ENCODE data around the gene TMEM218. TPM values are rescaled to one million over a fixed set of nuclear protein-coding genes. Genes with fewer than 3 reads are reported as not detected.

TMEM218 gene
- 10 to 100 TPM; 11.3 TPM for total RNA-seq

GRCh38 chr11:125111343-125112207 lies at the start of gene TMEM218:
TSS of gene TMEM218 (minus strand) at chr11:125111626. CDS start at chr11:125102241, 9,385 bp downstream.
- ChIA-PET POLR2A (interaction anchor here (0.5 to 0.7 kb wide), 3 partner anchors 95 to 514 kb away, joined by 3 to 5 read pairs (median 3); partner anchors contain the start of gene CHEK1), CTCF (interaction anchor here (0.6 to 5.8 kb wide), 5 partner anchors 13 to 228 kb away, joined by 3 to 45 read pairs (median 7); partner anchors contain the start of gene CCDC15)
- DNase-seq (peak; percentile 98), ATAC-seq (peak; percentile 99)
- H3K4me3 Mint-ChIP-seq: peak within 1 kb of the TSS; percentile 93
- peaks cover 7% of the 10 kb centered on the region for H3K9me3 Mint-ChIP-seq (ENCODE audit: low read depth)
- H3K4me1 Mint-ChIP-seq: peaks cover 18% of the 10 kb centered on the region
- no peaks in the 10 kb centered on the region for H3K27me3 Mint-ChIP-seq
- H3K27ac Mint-ChIP-seq: peak within 1 kb of the TSS; percentile 95
- H3K36me3 Mint-ChIP-seq (ENCODE audit: low read depth): peaks cover 10% of the 10 kb centered on the region
- intact Hi-C loops (cut with DNase I, micrococcal nuclease): loop anchor here (1.0 to 5.0 kb wide), 15 partner anchors 53 to 1156 kb away; partner anchors contain the start of genes CCDC15 (in 2 of the 2), SIAE (in 2 of the 2), SPA17 (in 2 of the 2) and CDON (in 1 of the 2)

GRCh38 chr11:125157953-125158680 lies 46.7 kb upstream of the TMEM218 start:
- no peaks in the 10 kb centered on the region for H3K9me3 Mint-ChIP-seq (ENCODE audit: low read depth)
- H3K36me3 Mint-ChIP-seq (ENCODE audit: low read depth): no peaks in the 10 kb centered on the region
- CTCF ChIA-PET: interaction anchor here (0.6 to 1.7 kb wide), 4 partner anchors 14 to 1323 kb away, joined by 3 to 5 read pairs (median 3); no protein-coding TSS in a partner anchor
- POLR2A ChIA-PET: no interaction called here
- no peaks in the 10 kb centered on the region for H3K4me1 Mint-ChIP-seq
- intact Hi-C loops (cut with DNase I, micrococcal nuclease): no loop called here
- no peak overlapping the region for H3K4me3 Mint-ChIP-seq
- DNase-seq (no peak), ATAC-seq (no peak)
- H3K27ac Mint-ChIP-seq: no peak overlapping the region
- peaks cover 29% of the 10 kb centered on the region for H3K27me3 Mint-ChIP-seq

GRCh38 chr11:125157118-125157733 lies 45.8 kb upstream of the TMEM218 start:
- Mint-ChIP-seq H3K4me3 (no peak overlapping the region), H3K27me3 (peaks cover 27% of the 10 kb centered on the region), H3K27ac (no peak overlapping the region), H3K36me3 (ENCODE audit: low read depth) (no peaks in the 10 kb centered on the region), H3K4me1 (no peaks in the 10 kb centered on the region), H3K9me3 (ENCODE audit: low read depth) (no peaks in the 10 kb centered on the region)
- intact Hi-C loops (cut with DNase I, micrococcal nuclease): no loop called here
- CTCF ChIA-PET: interaction anchor here (0.6 to 1.6 kb wide), 4 partner anchors 11 to 1231 kb away, joined by 3 to 5 read pairs (median 3); no protein-coding TSS in a partner anchor
- DNase-seq (no peak), ATAC-seq (no peak)
- POLR2A ChIA-PET: no interaction called here

- Mint-ChIP-seq H3K4me3 (no peak overlapping the region), H3K4me1 (no peaks in the 10 kb centered on the region), H3K9me3 (ENCODE audit: low read depth) (no peaks in the 10 kb centered on the region), H3K27ac (no peak overlapping the region), H3K36me3 (ENCODE audit: low read depth) (no peaks in the 10 kb centered on the region), H3K27me3 (peaks cover 27% of the 10 kb centered on the region)
- ChIA-PET CTCF (interaction anchor here (0.7 to 1.6 kb wide), 3 partner anchors 11 to 1232 kb away, joined by 3 to 5 read pairs (median 3); no protein-coding TSS in a partner anchor), POLR2A (no interaction called here)
- DNase-seq (no peak), ATAC-seq (no peak)
- intact Hi-C loops (cut with DNase I, micrococcal nuclease): no loop called here
These were observed 45.1 kb upstream of the TMEM218 start for GRCh38 chr11:125156346-125157117.

- Mint-ChIP-seq H3K4me1 (no peaks in the 10 kb centered on the region), H3K27me3 (peaks cover 27% of the 10 kb centered on the region), H3K27ac (no peak overlapping the region), H3K9me3 (ENCODE audit: low read depth) (no peaks in the 10 kb centered on the region), H3K36me3 (ENCODE audit: low read depth) (no peaks in the 10 kb centered on the region), H3K4me3 (no peak overlapping the region)
- intact Hi-C loops (cut with DNase I, micrococcal nuclease): no loop called here
- ATAC-seq (no peak), DNase-seq (no peak)
- ChIA-PET CTCF (no interaction called here), POLR2A (no interaction called here)
These were observed 44.3 kb upstream of the TMEM218 start for GRCh38 chr11:125155767-125156166.

GRCh38 chr11:125155100-125155444 lies 43.6 kb upstream of the TMEM218 start:
- ATAC-seq: peak; percentile 33
- Mint-ChIP-seq H3K36me3 (ENCODE audit: low read depth) (no peaks in the 10 kb centered on the region), H3K4me1 (no peaks in the 10 kb centered on the region), H3K4me3 (no peak overlapping the region), H3K9me3 (ENCODE audit: low read depth) (no peaks in the 10 kb centered on the region), H3K27me3 (peaks cover 25% of the 10 kb centered on the region), H3K27ac (no peak overlapping the region)
- intact Hi-C loops (cut with DNase I, micrococcal nuclease): no loop called here
- ChIA-PET POLR2A (no interaction called here), CTCF (no interaction called here)
- DNase-seq: no peak

GRCh38 chr11:125154378-125155099 lies 43.1 kb upstream of the TMEM218 start:
- intact Hi-C loops (cut with DNase I, micrococcal nuclease): no loop called here
- CTCF ChIA-PET: no interaction called here
- H3K9me3 Mint-ChIP-seq (ENCODE audit: low read depth): no peaks in the 10 kb centered on the region
- H3K27ac Mint-ChIP-seq: no peak overlapping the region
- DNase-seq (no peak), ATAC-seq (no peak)
- no peak overlapping the region for H3K4me3 Mint-ChIP-seq
- H3K36me3 Mint-ChIP-seq (ENCODE audit: low read depth): no peaks in the 10 kb centered on the region
- H3K4me1 Mint-ChIP-seq: no peaks in the 10 kb centered on the region
- H3K27me3 Mint-ChIP-seq: peaks cover 25% of the 10 kb centered on the region
- POLR2A ChIA-PET: no interaction called here

GRCh38 chr11:125153837-125154236 lies 42.4 kb upstream of the TMEM218 start:
- CTCF ChIA-PET: no interaction called here
- no peaks in the 10 kb centered on the region for H3K4me1 Mint-ChIP-seq
- no peak overlapping the region for H3K4me3 Mint-ChIP-seq
- H3K27ac Mint-ChIP-seq: no peak overlapping the region
- ATAC-seq (no peak), DNase-seq (no peak)
- H3K27me3 Mint-ChIP-seq: peaks cover 23% of the 10 kb centered on the region
- no peaks in the 10 kb centered on the region for H3K36me3 Mint-ChIP-seq (ENCODE audit: low read depth)
- POLR2A ChIA-PET: no interaction called here
- intact Hi-C loops (cut with DNase I, micrococcal nuclease): no loop called here
- H3K9me3 Mint-ChIP-seq (ENCODE audit: low read depth): no peaks in the 10 kb centered on the region

- intact Hi-C loops (cut with DNase I, micrococcal nuclease): loop anchor here in 1 of 2 experiments (10.0 kb wide), 1 partner anchor 314 kb away; no protein-coding TSS in a partner anchor
- Mint-ChIP-seq H3K9me3 (ENCODE audit: low read depth) (no peaks in the 10 kb centered on the region), H3K27me3 (no peaks in the 10 kb centered on the region), H3K4me3 (no peak overlapping the region), H3K36me3 (ENCODE audit: low read depth) (no peaks in the 10 kb centered on the region), H3K27ac (no peak overlapping the region), H3K4me1 (no peaks in the 10 kb centered on the region)
- CTCF ChIA-PET: interaction anchor here (1.1 to 1.5 kb wide), 3 partner anchors 8 to 24 kb away, joined by 4 to 5 read pairs (median 5); no protein-coding TSS in a partner anchor
- ATAC-seq (no peak), DNase-seq (no peak)
- POLR2A ChIA-PET: no interaction called here
These were observed 37.3 kb upstream of the TMEM218 start for GRCh38 chr11:125148743-125149142.

- Mint-ChIP-seq H3K27ac (no peak overlapping the region), H3K9me3 (ENCODE audit: low read depth) (no peaks in the 10 kb centered on the region), H3K4me3 (no peak overlapping the region), H3K27me3 (no peaks in the 10 kb centered on the region), H3K4me1 (no peaks in the 10 kb centered on the region), H3K36me3 (ENCODE audit: low read depth) (no peaks in the 10 kb centered on the region)
- CTCF ChIA-PET: interaction anchor here (1.5 kb wide), 1 partner anchor 7 kb away, joined by 4 read pairs; no protein-coding TSS in a partner anchor
- DNase-seq (no peak), ATAC-seq (no peak)
- intact Hi-C loops (cut with DNase I, micrococcal nuclease): loop anchor here in 1 of 2 experiments (10.0 kb wide), 1 partner anchor 313 kb away; no protein-coding TSS in a partner anchor
- POLR2A ChIA-PET: no interaction called here
These were observed 36.6 kb upstream of the TMEM218 start for GRCh38 chr11:125148011-125148410.

All from activated CD4-positive, alpha-beta T cell treated with anti-CD3 and anti-CD28 coated beads for 36 hours (primary cell).